ENCODE results near the gene DRD3. TPM values are rescaled to one million over a fixed set of nuclear protein-coding genes. Genes with fewer than 3 reads are reported as not detected.

Gene DRD3
- total and polyA plus RNA-seq, 12 donors: not detected

DNA sequence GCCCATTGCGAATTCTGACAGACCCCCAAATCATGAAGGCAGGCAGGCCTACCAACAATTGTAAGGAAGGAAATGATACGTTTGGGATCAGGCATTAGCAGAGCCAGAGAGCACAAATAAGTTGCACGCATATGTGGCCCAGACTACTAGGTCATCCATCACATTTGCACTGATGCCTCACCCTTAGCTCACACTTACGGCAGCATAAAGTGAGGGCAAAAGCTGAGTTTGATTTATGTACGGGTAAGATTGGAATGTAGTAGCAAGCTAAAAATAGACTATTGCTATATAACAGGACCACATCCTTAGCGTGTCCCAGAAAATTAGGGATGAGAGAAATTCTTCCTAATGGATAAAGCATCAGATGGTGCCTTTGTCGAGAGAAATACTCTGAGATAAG, 63.7 kb downstream of the DRD3 start:
- no peak overlapping the region for H3K4me3 ChIP-seq
- no peak for TF ChIP-seq POLR2A (IDR thresholded peaks at IDR 0.05)
- no peak for TF ChIP-seq CTCF (IDR thresholded peaks at IDR 0.05)
- no peak for DNase-seq
- H3K27ac ChIP-seq: no peak overlapping the region
- H3K9me3 ChIP-seq (replicated peaks in 1 of 3): no peaks in the 10 kb centered on the region
- no peaks in the 10 kb centered on the region for H3K27me3 ChIP-seq
- WGBS, 4 donors: 86 to 92% (median 89%) methylated on average over 7 of the region's 7 CpGs
- no peaks in the 10 kb centered on the region for H3K36me3 ChIP-seq (replicated peaks in 1 of 2)
- H3K4me1 ChIP-seq (replicated peaks in 1 of 2): peaks cover 6 to 17% of the 10 kb centered on the region in 2 donors
- intact Hi-C loops (cut with DNase I): no loop called here

- H3K4me3 ChIP-seq: no peak overlapping the region
- H3K27me3 ChIP-seq: no peaks in the 10 kb centered on the region
- intact Hi-C loops (cut with DNase I): no loop called here
- no peak for DNase-seq
- 92 to 96% (median 95%) methylated on average over 3 of the region's 3 CpGs for WGBS, 4 donors
- H3K36me3 ChIP-seq (replicated peaks in 1 of 2): no peaks in the 10 kb centered on the region
- peaks cover 2 to 13% of the 10 kb centered on the region in 2 donors for H3K4me1 ChIP-seq (replicated peaks in 1 of 2)
- H3K9me3 ChIP-seq (replicated peaks in 1 of 3): no peaks in the 10 kb centered on the region
- TF ChIP-seq CTCF (IDR thresholded peaks at IDR 0.05): no peak
- no peak for TF ChIP-seq POLR2A (IDR thresholded peaks at IDR 0.05)
- H3K27ac ChIP-seq: no peak overlapping the region
Measured at GRCh38 chr3:114114719-114115118, 64.1 kb downstream of the DRD3 start.

- 65 to 70% (median 68%) methylated on average over 6 of the region's 6 CpGs for WGBS, 4 donors
- H3K27ac ChIP-seq: no peak overlapping the region
- H3K36me3 ChIP-seq (replicated peaks in 1 of 2): no peaks in the 10 kb centered on the region
- DNase-seq: no peak
- no peak overlapping the region for H3K4me3 ChIP-seq
- no peaks in the 10 kb centered on the region for H3K27me3 ChIP-seq
- H3K4me1 ChIP-seq (replicated peaks in 1 of 2): peaks cover 0 to 9% of the 10 kb centered on the region in 2 donors
- no peaks in the 10 kb centered on the region for H3K9me3 ChIP-seq (replicated peaks in 1 of 3)
- intact Hi-C loops (cut with DNase I): no loop called here
- TF ChIP-seq POLR2A (IDR thresholded peaks at IDR 0.05): no peak
- no peak for TF ChIP-seq CTCF (IDR thresholded peaks at IDR 0.05)
Measured at GRCh38 chr3:114112696-114113095, 66.2 kb downstream of the DRD3 start.

DNA sequence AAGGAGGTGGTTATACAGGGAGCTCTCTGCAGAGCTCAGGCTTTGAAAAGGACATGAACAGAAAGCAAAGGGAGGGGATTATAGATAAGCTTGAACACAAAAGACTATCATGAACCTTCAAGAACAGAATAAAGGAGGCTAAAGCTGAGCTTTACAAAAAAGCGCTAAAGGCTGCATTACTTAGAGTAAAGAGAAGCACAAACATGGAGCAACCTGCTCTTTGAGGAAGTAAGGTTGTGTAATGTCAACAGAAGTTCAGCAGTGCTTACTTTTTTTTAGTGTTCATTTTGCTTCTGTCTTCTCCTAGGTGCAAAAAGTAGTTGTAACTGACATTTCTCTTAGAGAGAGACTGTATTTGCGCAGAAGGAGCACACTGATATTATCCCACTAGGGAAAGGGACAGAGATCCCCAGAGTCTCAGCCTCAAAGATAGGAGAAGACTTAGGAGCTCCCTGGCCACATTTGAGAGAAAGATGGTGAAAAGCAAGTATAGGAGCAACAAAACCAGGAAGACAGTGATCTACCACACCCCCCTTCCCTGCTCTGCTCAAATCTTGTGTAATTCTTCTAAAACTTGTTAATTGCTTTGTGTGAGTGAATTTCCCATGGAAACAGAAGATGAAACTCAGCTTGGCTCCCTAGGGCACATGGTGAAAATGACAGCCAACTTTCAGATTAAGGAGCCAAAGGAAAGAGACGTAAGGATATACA, 67.6 kb downstream of the DRD3 start:
- Histone ChIP-seq H3K27ac (no peak overlapping the region), H3K27me3 (no peaks in the 10 kb centered on the region), H3K4me3 (no peak overlapping the region), H3K4me1 (replicated peaks in 1 of 2) (peaks cover 0 to 9% of the 10 kb centered on the region in 2 donors), H3K36me3 (replicated peaks in 1 of 2) (no peaks in the 10 kb centered on the region), H3K9me3 (replicated peaks in 1 of 3) (no peaks in the 10 kb centered on the region)
- TF ChIP-seq CTCF (IDR thresholded peaks at IDR 0.05) (no peak), POLR2A (IDR thresholded peaks at IDR 0.05) (no peak)
- intact Hi-C loops (cut with DNase I): no loop called here
- WGBS, 4 donors: 82 to 89% (median 85%) methylated on average over 3 of the region's 3 CpGs
- DNase-seq: no peak

All from adrenal gland (tissue), 12 donors.